Hepatocyte (in vitro differentiated cells): ENCODE results near the gene PAQR7. TPM values are rescaled to one million over a fixed set of nuclear protein-coding genes. Genes with fewer than 3 reads are reported as not detected.
A peak's percentile ranks its signal among the peaks of the same experiment; 100 is the strongest.

Source experiments
- DNase-seq: peaks from one replicate; pipeline ENCODE4 v3.0.0-alpha.2; 2016; ENCODE audit warnings: low spot score
- H2AFZ ChIP-seq: fragments of 200-600 bp; sonication (generic); 2 replicates; pipeline ENCODE4 v1.6.0; 2016; ENCODE audit warnings: antibody characterized with exemption, mild to moderate bottlenecking
- H3K27ac ChIP-seq: fragments of 200-600 bp; sonication (generic); 2 replicates; pipeline ENCODE4 v1.5.1; 2016; ENCODE audit warnings: mild to moderate bottlenecking
- H3K27me3 ChIP-seq: fragments of 200-600 bp; sonication (generic); 2 replicates; pipeline ENCODE4 v1.6.1; 2016
- H3K36me3 ChIP-seq: fragments of 200-600 bp; sonication (generic); replicated peaks from 2 replicates; pipeline ENCODE4 v1.5.1; 2016; ENCODE audit warnings: low read depth; ENCODE audit not compliant: insufficient read depth
- H3K4me1 ChIP-seq: fragments of 200-600 bp; sonication (generic); 2 replicates; pipeline ENCODE4 v1.5.1; 2016; ENCODE audit warnings: mild to moderate bottlenecking, moderate library complexity; ENCODE audit not compliant: insufficient read depth
- H3K4me2 ChIP-seq: fragments of 200-600 bp; sonication (generic); 2 replicates; pipeline ENCODE4 v1.6.0; 2016
- H3K4me3 ChIP-seq: fragments of 200-600 bp; sonication (generic); 2 replicates; pipeline ENCODE4 v1.5.1; 2016; ENCODE audit warnings: mild to moderate bottlenecking
- H3K79me2 ChIP-seq: fragments of 200-600 bp; sonication (generic); 2 replicates; pipeline ENCODE4 v1.6.0; 2017; ENCODE audit warnings: mild to moderate bottlenecking
- H3K9me2 ChIP-seq: fragments of 200-600 bp; sonication (generic); replicated peaks from 2 replicates; pipeline ENCODE4 v1.6.0; 2017; ENCODE audit warnings: mild to moderate bottlenecking; ENCODE audit not compliant: insufficient read depth
- H3K9me3 ChIP-seq: fragments of 200-600 bp; sonication (generic); 2 replicates; pipeline ENCODE4 v1.5.1; 2016; ENCODE audit warnings: low read depth, mild to moderate bottlenecking
- H4K20me1 ChIP-seq: fragments of 200-600 bp; sonication (generic); 2 replicates; pipeline ENCODE4 v1.6.0; 2016; ENCODE audit warnings: mild to moderate bottlenecking; ENCODE audit not compliant: insufficient read depth, poor library complexity, severe bottlenecking
- CTCF ChIP-seq: fragments of 200-600 bp; sonication (generic); IDR thresholded peaks from 2 replicates; pipeline ENCODE4 v1.5.1; 2016; ENCODE audit warnings: antibody characterized with exemption, mild to moderate bottlenecking; ENCODE audit not compliant: poor library complexity
- EZH2 ChIP-seq: fragments of 200-600 bp; sonication (generic); IDR thresholded peaks from 2 replicates; pipeline ENCODE4 v1.6.1; 2016; ENCODE audit warnings: antibody characterized with exemption, mild to moderate bottlenecking, borderline replicate concordance
- EZH2phosphoT487 ChIP-seq: fragments of 200-600 bp; sonication (generic); IDR thresholded peaks from one replicate; pipeline ENCODE4 v1.6.1; 2018; ENCODE audit warnings: antibody characterized with exemption, mild to moderate bottlenecking, low read depth, moderate library complexity; ENCODE audit not compliant: unreplicated experiment, severe bottlenecking
- WGBS: methylation state at CpG from one replicate; pipeline ENCODE4 v1.1.6; 2016; ENCODE audit warnings: low lambda C conversion rate; ENCODE audit errors: missing lambda C conversion rate; 5-methylcytosine and 5-hydroxymethylcytosine counted together
- polyA plus RNA-seq: library from polyadenylated mRNA; unstranded; fragments of >200 nt; fragmentation: Nextera tagmentation; extraction: Ambion mirVana; gene quantifications from 2 replicates; pipeline ENCODE4 v1.2.1, GENCODE V29; 2016
- total RNA-seq: library from RNA; depleted of rRNA; stranded (reverse); fragments of >200 nt; gene quantifications from 2 replicates; pipeline ENCODE4 v1.2.3, GENCODE V29; 2014

Gene PAQR7
- total and polyA plus RNA-seq, 2 experiments from 2014 or later: 4.8 to 27.0 TPM

DNA sequence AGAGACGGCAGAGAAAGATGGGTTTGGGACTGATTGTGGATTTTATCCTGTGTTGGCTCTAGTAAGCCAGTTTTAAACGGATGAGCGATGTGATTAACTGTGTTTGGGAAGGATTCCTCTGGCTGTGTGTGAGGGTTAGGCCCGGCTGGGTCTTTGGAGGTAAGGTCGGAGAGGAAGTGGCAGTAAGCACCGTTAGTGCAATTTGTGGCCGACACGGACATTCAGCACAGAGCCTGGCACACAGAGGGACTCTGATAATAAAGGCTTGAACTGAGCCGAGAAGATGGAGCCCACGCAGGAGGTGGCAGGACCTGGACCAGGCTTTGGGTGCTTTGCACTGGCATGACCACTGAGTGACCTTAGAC is 54.4 kb downstream of the PAQR7 start:
- Histone ChIP-seq H3K4me3 (peak overlapping the region; percentile 67), H2AFZ (no peak overlapping the region)

DNA sequence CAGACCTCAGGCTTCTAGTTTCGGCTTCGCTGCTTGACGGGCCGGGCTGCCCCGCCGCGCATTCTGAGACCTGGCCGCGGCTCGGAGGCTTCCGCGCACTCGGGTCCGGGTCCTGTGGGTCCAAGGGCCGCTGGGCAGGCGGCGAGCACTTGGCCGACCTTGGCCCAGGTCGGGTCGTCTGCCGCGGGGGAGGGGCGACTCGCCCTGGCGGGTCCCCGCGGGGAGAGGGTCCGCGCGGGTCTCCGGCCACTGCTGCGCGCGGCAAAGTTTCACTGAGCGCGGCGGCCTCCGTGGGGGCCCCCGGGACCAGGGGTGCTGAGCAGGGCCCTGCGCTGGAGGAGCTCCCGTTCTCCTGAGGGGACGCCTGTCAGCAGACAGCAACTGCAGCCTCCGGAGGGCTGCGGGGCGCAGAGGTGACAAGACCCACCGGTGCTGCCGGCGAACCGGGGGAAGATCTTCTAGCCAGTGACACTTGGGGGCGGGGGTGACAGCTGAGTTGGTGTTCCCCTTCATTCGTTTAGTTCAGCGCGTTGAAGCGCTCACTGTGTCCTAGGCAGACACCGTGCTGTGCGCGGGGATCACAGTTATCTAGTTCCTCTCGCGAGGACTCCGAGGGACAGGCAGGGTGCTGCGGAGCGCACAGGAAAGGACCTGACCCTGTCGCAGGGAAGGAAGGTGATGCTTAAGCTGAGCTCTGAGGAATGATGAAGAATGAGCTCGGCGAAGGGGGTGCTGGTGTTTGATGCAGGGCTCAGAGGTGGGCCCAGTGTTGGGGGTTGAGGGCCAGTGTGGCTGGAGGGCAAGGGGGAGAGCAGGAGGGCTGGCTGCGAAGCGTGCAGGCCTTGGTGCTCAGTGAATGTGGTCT is 55.0 kb downstream of the PAQR7 start:
- peak; percentile 78 for DNase-seq
- TF ChIP-seq EZH2phosphoT487 (no peak), CTCF (no peak), EZH2 (no peak)
- no peaks in the 10 kb centered on the region for H3K36me3 ChIP-seq
- H3K79me2 ChIP-seq: peaks cover 49% of the 10 kb centered on the region
- H3K9me3 ChIP-seq: no peaks in the 10 kb centered on the region
- peak overlapping the region; percentile 90 for H3K27ac ChIP-seq
- peak overlapping the region; percentile 67 for H3K4me3 ChIP-seq
- H4K20me1 ChIP-seq: peaks cover 12% of the 10 kb centered on the region
- WGBS: 2% methylated on average over 55 of the region's 67 CpGs
- no peaks in the 10 kb centered on the region for H3K27me3 ChIP-seq
- peak overlapping the region; percentile 93 for H3K4me2 ChIP-seq
- H3K4me1 ChIP-seq: peaks cover 21% of the 10 kb centered on the region
- peak overlapping the region; percentile 53 for H2AFZ ChIP-seq
- no peaks in the 10 kb centered on the region for H3K9me2 ChIP-seq

More for the DNA sequence above, 54.4 kb downstream of the PAQR7 start:
- peak overlapping the region; percentile 93 for H3K4me2 ChIP-seq
- DNase-seq: no peak
- H4K20me1 ChIP-seq: peaks cover 12% of the 10 kb centered on the region
- TF ChIP-seq CTCF (no peak), EZH2 (no peak), EZH2phosphoT487 (no peak)
- WGBS: 39% methylated on average over 10 of the region's 10 CpGs
- no peaks in the 10 kb centered on the region for H3K9me2 ChIP-seq
- peaks cover 21% of the 10 kb centered on the region for H3K4me1 ChIP-seq
- H3K79me2 ChIP-seq: peaks cover 49% of the 10 kb centered on the region
- H3K27ac ChIP-seq: peak overlapping the region; percentile 90
- H3K27me3 ChIP-seq: no peaks in the 10 kb centered on the region
- H3K9me3 ChIP-seq: no peaks in the 10 kb centered on the region
- no peaks in the 10 kb centered on the region for H3K36me3 ChIP-seq

- DNase-seq: peak; percentile 94
- Histone ChIP-seq H2AFZ (peak within 1 kb of the TSS; percentile 53), H3K4me2 (peak within 1 kb of the TSS; percentile 93), H3K27me3 (no peaks in the 10 kb centered on the region), H3K9me2 (no peaks in the 10 kb centered on the region), H3K4me1 (peaks cover 21% of the 10 kb centered on the region), H3K27ac (peak within 1 kb of the TSS; percentile 90), H4K20me1 (peaks cover 12% of the 10 kb centered on the region), H3K36me3 (no peaks in the 10 kb centered on the region), H3K4me3 (peak within 1 kb of the TSS; percentile 67), H3K9me3 (no peaks in the 10 kb centered on the region), H3K79me2 (peaks cover 44% of the 10 kb centered on the region)
- TF ChIP-seq EZH2 (no peak), EZH2phosphoT487 (no peak), CTCF (no peak)
- WGBS: under 1% methylated on average over 60 of the region's 64 CpGs
Measured at GRCh38 chr1:25819491-25820246, 55.8 kb downstream of the PAQR7 start, which contains the start of gene MTFR1L. Gene MTFR1L (plus strand): TSS chr1:25819954. CDS start chr1:25823105, 3,151 bp downstream.
